GM23338 (cell line): ENCODE data around the gene TBC1D30. TPM values are rescaled to one million over a fixed set of nuclear protein-coding genes. Genes with fewer than 3 reads are reported as not detected.

Experiments
- ATAC-seq: fragments of 200-7000 bp; cut with Tn5 transposase; 3 replicates; pipeline ENCODE4 v1.9.1; 2020
- DNase-seq: peaks from one replicate; pipeline ENCODE4 v3.0.0-alpha.2; 2015; ENCODE audit warnings: low spot score
- H2AFZ ChIP-seq: fragments of 200-600 bp; sonication (generic); 2 replicates; pipeline ENCODE4 v1.8.0; 2016; ENCODE audit warnings: antibody characterized with exemption, mild to moderate bottlenecking, moderate library complexity
- H3F3A ChIP-seq: fragments of 200-600 bp; sonication (generic); replicated peaks from 2 replicates; pipeline ENCODE4 v1.8.0; 2017; ENCODE audit warnings: antibody characterized with exemption, mixed run types, low read depth
- H3K27ac ChIP-seq: fragments of 200-600 bp; sonication (generic); 2 replicates; pipeline ENCODE4 v1.6.1; 2016; ENCODE audit warnings: low read depth
- H3K27me3 ChIP-seq: fragments of 200-600 bp; sonication (generic); 2 replicates; pipeline ENCODE4 v1.8.0; 2016; ENCODE audit warnings: mild to moderate bottlenecking, mixed run types, moderate library complexity; ENCODE audit not compliant: insufficient read depth
- H3K36me3 ChIP-seq: fragments of 200-600 bp; sonication (generic); 2 replicates; pipeline ENCODE4 v1.8.0; 2016; ENCODE audit warnings: mild to moderate bottlenecking; ENCODE audit not compliant: insufficient read depth
- H3K4me1 ChIP-seq: fragments of 200-600 bp; sonication (generic); 2 replicates; pipeline ENCODE4 v1.8.0; 2016; ENCODE audit warnings: mild to moderate bottlenecking, moderate library complexity; ENCODE audit not compliant: insufficient read depth
- H3K4me2 ChIP-seq: fragments of 200-600 bp; sonication (generic); 2 replicates; pipeline ENCODE4 v1.7.1; 2017; ENCODE audit warnings: mixed run types
- H3K4me3 ChIP-seq: fragments of 200-600 bp; sonication (generic); 2 replicates; pipeline ENCODE4 v1.6.1; 2016; ENCODE audit warnings: mixed run types
- H3K79me2 ChIP-seq: fragments of 200-600 bp; sonication (generic); replicated peaks from 2 replicates; pipeline ENCODE4 v1.8.0; 2017; ENCODE audit warnings: mild to moderate bottlenecking; ENCODE audit not compliant: insufficient read depth
- H3K9me2 ChIP-seq: fragments of 200-600 bp; sonication (generic); 2 replicates; pipeline ENCODE4 v1.8.0; 2017; ENCODE audit not compliant: insufficient read depth
- H4K20me1 ChIP-seq: fragments of 200-600 bp; sonication (generic); replicated peaks from 2 replicates; pipeline ENCODE4 v1.8.0; 2017; ENCODE audit warnings: mild to moderate bottlenecking; ENCODE audit not compliant: insufficient read depth
- H3K27ac Mint-ChIP-seq: 2 replicates; pipeline ENCODE4 v1.8.0; 2020; ENCODE audit warnings: inconsistent platforms, mild to moderate bottlenecking, moderate library complexity, mixed read lengths
- H3K27me3 Mint-ChIP-seq: 3 replicates; pipeline ENCODE4 v1.8.0; 2022; ENCODE audit warnings: low read depth, mild to moderate bottlenecking, moderate library complexity, mixed read lengths, inconsistent platforms; ENCODE audit not compliant: insufficient read depth, poor library complexity
- H3K36me3 Mint-ChIP-seq: 3 replicates; pipeline ENCODE4 v1.8.0; 2021; ENCODE audit warnings: low read depth, mild to moderate bottlenecking, inconsistent platforms, moderate library complexity, mixed read lengths
- H3K4me1 Mint-ChIP-seq: 3 replicates; pipeline ENCODE4 v1.8.0; 2020; ENCODE audit warnings: mild to moderate bottlenecking, inconsistent platforms, mixed read lengths
- H3K4me3 Mint-ChIP-seq: 3 replicates; pipeline ENCODE4 v1.8.0; 2021; ENCODE audit warnings: moderate library complexity, mild to moderate bottlenecking, inconsistent platforms, mixed read lengths
- H3K9me3 Mint-ChIP-seq: 3 replicates; pipeline ENCODE4 v1.8.0; 2020; ENCODE audit warnings: moderate library complexity, mild to moderate bottlenecking, inconsistent platforms, mixed read lengths
- CREB1 ChIP-seq: fragments of 250-450 bp; sonication (Bioruptor Pico); IDR thresholded peaks from 2 replicates; pipeline ENCODE4 v1.5.0; 2020; ENCODE audit warnings: low read depth, mild to moderate bottlenecking, moderate library complexity
- EZH2phosphoT487 ChIP-seq: fragments of 200-600 bp; sonication (generic); IDR thresholded peaks from one replicate; pipeline ENCODE4 v1.8.1; 2018; ENCODE audit warnings: antibody characterized with exemption; ENCODE audit not compliant: unreplicated experiment
- JUNB ChIP-seq: IDR thresholded peaks from one replicate; pipeline ENCODE4 v1.6.1; 2016; ENCODE audit warnings: antibody characterized with exemption; ENCODE audit not compliant: unreplicated experiment
- NANOG ChIP-seq: IDR thresholded peaks from 2 replicates; pipeline ENCODE4 v1.6.1; 2016; ENCODE audit warnings: antibody characterized with exemption, borderline replicate concordance
- STAT1 ChIP-seq: IDR thresholded peaks from one replicate; pipeline ENCODE4 v1.6.1; 2016; ENCODE audit warnings: antibody characterized with exemption; ENCODE audit not compliant: unreplicated experiment
- ZNF114 ChIP-seq: fragments of 250-450 bp; sonication (Bioruptor Pico); IDR thresholded peaks from 2 replicates; pipeline ENCODE4 v1.5.0; 2020; ENCODE audit warnings: mild to moderate bottlenecking, moderate library complexity
- ZNF331 ChIP-seq: fragments of 250-450 bp; sonication (Bioruptor Pico); IDR thresholded peaks from 2 replicates; pipeline ENCODE4 v1.5.0; 2020; ENCODE audit warnings: low read depth, mild to moderate bottlenecking, moderate library complexity
- polyA plus RNA-seq: library from polyadenylated mRNA; unstranded; fragments of >200 nt; fragmentation: Nextera tagmentation; extraction: Ambion mirVana; gene quantifications from 2 replicates; pipeline ENCODE4 v1.2.1, GENCODE V29; 2016
- total RNA-seq: library from RNA; depleted of rRNA; stranded (reverse); fragments of >200 nt; shearing (Covaris generic); gene quantifications from 2 replicates; pipeline ENCODE4 v1.2.3, GENCODE V29; 2014
- TF ChIP-seq, protein P1 (sequence below): IDR thresholded peaks from one replicate; pipeline ENCODE4 v1.6.1; 2018; ENCODE audit warnings: antibody characterized with exemption; ENCODE audit not compliant: unreplicated experiment
- TF ChIP-seq, protein P2 (sequence below): IDR thresholded peaks from 2 replicates; pipeline ENCODE4 v1.6.1; 2016; ENCODE audit warnings: antibody characterized with exemption
- TF ChIP-seq, protein P3 (sequence below), 2 experiments: fragments of 200-600 bp in 1 of 2; sonication (generic) in 1 of 2; conservative IDR thresholded peaks; 2 replicates each; pipeline versions ENCODE4 v1.5.1 to v1.6.1; 2016 to 2017; ENCODE audit warnings: antibody characterized with exemption in 2 of 2, low read depth in 2 of 2, mild to moderate bottlenecking in 2 of 2, moderate library complexity in 1 of 2
- TF ChIP-seq, protein P4 (sequence below): fragments of 250-450 bp; sonication (Bioruptor Pico); IDR thresholded peaks from 2 replicates; pipeline ENCODE4 v1.5.0; 2020; ENCODE audit warnings: mild to moderate bottlenecking, moderate library complexity

TBC1D30 gene
- total and polyA plus RNA-seq, 2 experiments from 2014 or later = 2.9 to 9.6 TPM

DNA sequence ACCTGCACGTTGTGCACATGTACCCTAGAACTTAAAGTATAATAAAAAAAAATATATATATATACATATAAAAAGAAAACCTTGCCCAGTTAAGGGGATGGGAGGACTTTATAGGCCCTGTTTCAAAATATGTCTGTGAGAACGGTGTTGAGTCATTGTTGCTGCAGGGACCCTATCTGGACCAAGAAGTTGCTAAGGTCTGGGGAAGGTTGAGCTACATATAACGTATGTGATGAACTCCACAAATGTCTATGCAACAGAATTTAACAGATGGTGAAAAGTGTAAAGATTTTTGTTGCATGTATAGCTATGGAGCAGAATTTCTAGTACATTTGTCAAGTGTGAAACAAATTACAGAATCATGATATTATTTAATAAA lies 59.7 kb downstream of the TBC1D30 start:
- Histone ChIP-seq H3K9me2 (no peaks in the 10 kb centered on the region), H3K27me3 (no peaks in the 10 kb centered on the region), H3F3A (no peaks in the 10 kb centered on the region), H3K79me2 (no peaks in the 10 kb centered on the region), H4K20me1 (no peaks in the 10 kb centered on the region), H3K4me1 (peaks cover 18% of the 10 kb centered on the region), H3K4me2 (no peak overlapping the region), H3K36me3 (no peaks in the 10 kb centered on the region), H2AFZ (no peak overlapping the region), H3K27ac (no peak overlapping the region), H3K4me3 (no peak overlapping the region)
- H3K4me1 Mint-ChIP-seq = peaks cover 12% of the 10 kb centered on the region
- DNase-seq (no peak), ATAC-seq (no peak)
- no peaks in the 10 kb centered on the region for H3K27me3 Mint-ChIP-seq
- H3K36me3 Mint-ChIP-seq = no peaks in the 10 kb centered on the region
- H3K4me3 Mint-ChIP-seq = no peak overlapping the region
- no peak overlapping the region for H3K27ac Mint-ChIP-seq
- no peaks in the 10 kb centered on the region for H3K9me3 Mint-ChIP-seq
- TF ChIP-seq, protein P1, sequence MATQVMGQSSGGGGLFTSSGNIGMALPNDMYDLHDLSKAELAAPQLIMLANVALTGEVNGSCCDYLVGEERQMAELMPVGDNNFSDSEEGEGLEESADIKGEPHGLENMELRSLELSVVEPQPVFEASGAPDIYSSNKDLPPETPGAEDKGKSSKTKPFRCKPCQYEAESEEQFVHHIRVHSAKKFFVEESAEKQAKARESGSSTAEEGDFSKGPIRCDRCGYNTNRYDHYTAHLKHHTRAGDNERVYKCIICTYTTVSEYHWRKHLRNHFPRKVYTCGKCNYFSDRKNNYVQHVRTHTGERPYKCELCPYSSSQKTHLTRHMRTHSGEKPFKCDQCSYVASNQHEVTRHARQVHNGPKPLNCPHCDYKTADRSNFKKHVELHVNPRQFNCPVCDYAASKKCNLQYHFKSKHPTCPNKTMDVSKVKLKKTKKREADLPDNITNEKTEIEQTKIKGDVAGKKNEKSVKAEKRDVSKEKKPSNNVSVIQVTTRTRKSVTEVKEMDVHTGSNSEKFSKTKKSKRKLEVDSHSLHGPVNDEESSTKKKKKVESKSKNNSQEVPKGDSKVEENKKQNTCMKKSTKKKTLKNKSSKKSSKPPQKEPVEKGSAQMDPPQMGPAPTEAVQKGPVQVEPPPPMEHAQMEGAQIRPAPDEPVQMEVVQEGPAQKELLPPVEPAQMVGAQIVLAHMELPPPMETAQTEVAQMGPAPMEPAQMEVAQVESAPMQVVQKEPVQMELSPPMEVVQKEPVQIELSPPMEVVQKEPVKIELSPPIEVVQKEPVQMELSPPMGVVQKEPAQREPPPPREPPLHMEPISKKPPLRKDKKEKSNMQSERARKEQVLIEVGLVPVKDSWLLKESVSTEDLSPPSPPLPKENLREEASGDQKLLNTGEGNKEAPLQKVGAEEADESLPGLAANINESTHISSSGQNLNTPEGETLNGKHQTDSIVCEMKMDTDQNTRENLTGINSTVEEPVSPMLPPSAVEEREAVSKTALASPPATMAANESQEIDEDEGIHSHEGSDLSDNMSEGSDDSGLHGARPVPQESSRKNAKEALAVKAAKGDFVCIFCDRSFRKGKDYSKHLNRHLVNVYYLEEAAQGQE = no peak
- TF ChIP-seq STAT1 (no peak), EZH2phosphoT487 (no peak), JUNB (no peak), ZNF331 (CRISPR knock-in tag) (no peak), CREB1 (no peak), ZNF114 (no peak), NANOG (no peak)
- TF ChIP-seq, protein P2, sequence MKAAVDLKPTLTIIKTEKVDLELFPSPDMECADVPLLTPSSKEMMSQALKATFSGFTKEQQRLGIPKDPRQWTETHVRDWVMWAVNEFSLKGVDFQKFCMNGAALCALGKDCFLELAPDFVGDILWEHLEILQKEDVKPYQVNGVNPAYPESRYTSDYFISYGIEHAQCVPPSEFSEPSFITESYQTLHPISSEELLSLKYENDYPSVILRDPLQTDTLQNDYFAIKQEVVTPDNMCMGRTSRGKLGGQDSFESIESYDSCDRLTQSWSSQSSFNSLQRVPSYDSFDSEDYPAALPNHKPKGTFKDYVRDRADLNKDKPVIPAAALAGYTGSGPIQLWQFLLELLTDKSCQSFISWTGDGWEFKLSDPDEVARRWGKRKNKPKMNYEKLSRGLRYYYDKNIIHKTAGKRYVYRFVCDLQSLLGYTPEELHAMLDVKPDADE = no peak
- TF ChIP-seq, protein P3, sequence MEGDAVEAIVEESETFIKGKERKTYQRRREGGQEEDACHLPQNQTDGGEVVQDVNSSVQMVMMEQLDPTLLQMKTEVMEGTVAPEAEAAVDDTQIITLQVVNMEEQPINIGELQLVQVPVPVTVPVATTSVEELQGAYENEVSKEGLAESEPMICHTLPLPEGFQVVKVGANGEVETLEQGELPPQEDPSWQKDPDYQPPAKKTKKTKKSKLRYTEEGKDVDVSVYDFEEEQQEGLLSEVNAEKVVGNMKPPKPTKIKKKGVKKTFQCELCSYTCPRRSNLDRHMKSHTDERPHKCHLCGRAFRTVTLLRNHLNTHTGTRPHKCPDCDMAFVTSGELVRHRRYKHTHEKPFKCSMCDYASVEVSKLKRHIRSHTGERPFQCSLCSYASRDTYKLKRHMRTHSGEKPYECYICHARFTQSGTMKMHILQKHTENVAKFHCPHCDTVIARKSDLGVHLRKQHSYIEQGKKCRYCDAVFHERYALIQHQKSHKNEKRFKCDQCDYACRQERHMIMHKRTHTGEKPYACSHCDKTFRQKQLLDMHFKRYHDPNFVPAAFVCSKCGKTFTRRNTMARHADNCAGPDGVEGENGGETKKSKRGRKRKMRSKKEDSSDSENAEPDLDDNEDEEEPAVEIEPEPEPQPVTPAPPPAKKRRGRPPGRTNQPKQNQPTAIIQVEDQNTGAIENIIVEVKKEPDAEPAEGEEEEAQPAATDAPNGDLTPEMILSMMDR (conservative IDR thresholded peaks at IDR 0.05; ENCODE audit: low read depth in 2 of 2) = no peak
- TF ChIP-seq, protein P4, sequence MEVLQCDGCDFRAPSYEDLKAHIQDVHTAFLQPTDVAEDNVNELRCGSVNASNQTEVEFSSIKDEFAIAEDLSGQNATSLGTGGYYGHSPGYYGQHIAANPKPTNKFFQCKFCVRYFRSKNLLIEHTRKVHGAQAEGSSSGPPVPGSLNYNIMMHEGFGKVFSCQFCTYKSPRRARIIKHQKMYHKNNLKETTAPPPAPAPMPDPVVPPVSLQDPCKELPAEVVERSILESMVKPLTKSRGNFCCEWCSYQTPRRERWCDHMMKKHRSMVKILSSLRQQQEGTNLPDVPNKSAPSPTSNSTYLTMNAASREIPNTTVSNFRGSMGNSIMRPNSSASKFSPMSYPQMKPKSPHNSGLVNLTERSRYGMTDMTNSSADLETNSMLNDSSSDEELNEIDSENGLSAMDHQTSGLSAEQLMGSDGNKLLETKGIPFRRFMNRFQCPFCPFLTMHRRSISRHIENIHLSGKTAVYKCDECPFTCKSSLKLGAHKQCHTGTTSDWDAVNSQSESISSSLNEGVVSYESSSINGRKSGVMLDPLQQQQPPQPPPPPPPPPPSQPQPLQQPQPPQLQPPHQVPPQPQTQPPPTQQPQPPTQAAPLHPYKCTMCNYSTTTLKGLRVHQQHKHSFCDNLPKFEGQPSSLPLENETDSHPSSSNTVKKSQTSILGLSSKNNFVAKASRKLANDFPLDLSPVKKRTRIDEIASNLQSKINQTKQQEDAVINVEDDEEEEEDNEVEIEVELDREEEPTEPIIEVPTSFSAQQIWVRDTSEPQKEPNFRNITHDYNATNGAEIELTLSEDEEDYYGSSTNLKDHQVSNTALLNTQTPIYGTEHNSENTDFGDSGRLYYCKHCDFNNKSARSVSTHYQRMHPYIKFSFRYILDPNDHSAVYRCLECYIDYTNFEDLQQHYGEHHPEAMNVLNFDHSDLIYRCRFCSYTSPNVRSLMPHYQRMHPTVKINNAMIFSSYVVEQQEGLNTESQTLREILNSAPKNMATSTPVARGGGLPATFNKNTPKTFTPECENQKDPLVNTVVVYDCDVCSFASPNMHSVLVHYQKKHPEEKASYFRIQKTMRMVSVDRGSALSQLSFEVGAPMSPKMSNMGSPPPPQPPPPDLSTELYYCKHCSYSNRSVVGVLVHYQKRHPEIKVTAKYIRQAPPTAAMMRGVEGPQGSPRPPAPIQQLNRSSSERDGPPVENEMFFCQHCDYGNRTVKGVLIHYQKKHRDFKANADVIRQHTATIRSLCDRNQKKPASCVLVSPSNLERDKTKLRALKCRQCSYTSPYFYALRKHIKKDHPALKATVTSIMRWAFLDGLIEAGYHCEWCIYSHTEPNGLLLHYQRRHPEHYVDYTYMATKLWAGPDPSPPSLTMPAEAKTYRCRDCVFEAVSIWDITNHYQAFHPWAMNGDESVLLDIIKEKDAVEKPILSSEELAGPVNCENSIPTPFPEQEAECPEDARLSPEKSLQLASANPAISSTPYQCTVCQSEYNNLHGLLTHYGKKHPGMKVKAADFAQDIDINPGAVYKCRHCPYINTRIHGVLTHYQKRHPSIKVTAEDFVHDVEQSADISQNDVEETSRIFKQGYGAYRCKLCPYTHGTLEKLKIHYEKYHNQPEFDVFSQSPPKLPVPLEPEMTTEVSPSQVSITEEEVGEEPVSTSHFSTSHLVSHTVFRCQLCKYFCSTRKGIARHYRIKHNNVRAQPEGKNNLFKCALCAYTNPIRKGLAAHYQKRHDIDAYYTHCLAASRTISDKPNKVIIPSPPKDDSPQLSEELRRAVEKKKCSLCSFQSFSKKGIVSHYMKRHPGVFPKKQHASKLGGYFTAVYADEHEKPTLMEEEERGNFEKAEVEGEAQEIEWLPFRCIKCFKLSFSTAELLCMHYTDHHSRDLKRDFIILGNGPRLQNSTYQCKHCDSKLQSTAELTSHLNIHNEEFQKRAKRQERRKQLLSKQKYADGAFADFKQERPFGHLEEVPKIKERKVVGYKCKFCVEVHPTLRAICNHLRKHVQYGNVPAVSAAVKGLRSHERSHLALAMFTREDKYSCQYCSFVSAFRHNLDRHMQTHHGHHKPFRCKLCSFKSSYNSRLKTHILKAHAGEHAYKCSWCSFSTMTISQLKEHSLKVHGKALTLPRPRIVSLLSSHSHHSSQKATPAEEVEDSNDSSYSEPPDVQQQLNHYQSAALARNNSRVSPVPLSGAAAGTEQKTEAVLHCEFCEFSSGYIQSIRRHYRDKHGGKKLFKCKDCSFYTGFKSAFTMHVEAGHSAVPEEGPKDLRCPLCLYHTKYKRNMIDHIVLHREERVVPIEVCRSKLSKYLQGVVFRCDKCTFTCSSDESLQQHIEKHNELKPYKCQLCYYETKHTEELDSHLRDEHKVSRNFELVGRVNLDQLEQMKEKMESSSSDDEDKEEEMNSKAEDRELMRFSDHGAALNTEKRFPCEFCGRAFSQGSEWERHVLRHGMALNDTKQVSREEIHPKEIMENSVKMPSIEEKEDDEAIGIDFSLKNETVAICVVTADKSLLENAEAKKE (CRISPR knock-in tag) = no peak
